Endothelial cell (in vitro differentiated cells): ENCODE measurements around the gene GALNT2. TPM values are rescaled to one million over a fixed set of nuclear protein-coding genes. Genes with fewer than 3 reads are reported as not detected.
A peak's percentile ranks its signal among the peaks of the same experiment; 100 is the strongest.

Source experiments
- DNase-seq: peaks from one replicate; pipeline ENCODE4 v3.0.0; 2021; ENCODE audit warnings: low spot score
- H3K27ac Mint-ChIP-seq: one replicate; pipeline ENCODE4 v1.8.0; 2021; ENCODE audit warnings: mixed read lengths, inconsistent platforms; ENCODE audit not compliant: unreplicated experiment
- H3K27me3 Mint-ChIP-seq: one replicate; pipeline ENCODE4 v1.8.0; 2021; ENCODE audit warnings: mild to moderate bottlenecking, moderate library complexity, mixed read lengths, inconsistent platforms; ENCODE audit not compliant: unreplicated experiment
- H3K36me3 Mint-ChIP-seq: one replicate; pipeline ENCODE4 v1.8.0; 2021; ENCODE audit warnings: mild to moderate bottlenecking, low read depth, mixed read lengths, inconsistent platforms; ENCODE audit not compliant: unreplicated experiment
- H3K4me1 Mint-ChIP-seq: one replicate; pipeline ENCODE4 v1.8.0; 2021; ENCODE audit warnings: mild to moderate bottlenecking, mixed read lengths, inconsistent platforms; ENCODE audit not compliant: unreplicated experiment
- H3K4me3 Mint-ChIP-seq: one replicate; pipeline ENCODE4 v1.8.0; 2021; ENCODE audit warnings: mild to moderate bottlenecking, mixed read lengths, inconsistent platforms; ENCODE audit not compliant: unreplicated experiment
- H3K9me3 Mint-ChIP-seq: one replicate; pipeline ENCODE4 v1.8.0; 2021; ENCODE audit warnings: mixed read lengths, inconsistent platforms; ENCODE audit not compliant: unreplicated experiment
- CTCF ChIP-seq: fragments of 200-600 bp; sonication (generic); IDR thresholded peaks from one replicate; pipeline ENCODE4 v1.5.0; 2021; ENCODE audit warnings: antibody characterized with exemption; ENCODE audit not compliant: unreplicated experiment
- total RNA-seq: library from RNA; stranded (reverse); fragmentation: NEBNext Ultra II Directional; extraction: Animal tissue kit (Norgen Biotek cat#: 25700); gene quantifications from one replicate; pipeline ENCODE4 v1.2.1, GENCODE V29; 2021; ENCODE audit not compliant: unreplicated experiment

GALNT2 gene
- total RNA-seq, 1 donor from 2014 or later, result 74.8 TPM

- no peak for DNase-seq
- Mint-ChIP-seq H3K27me3 (peaks cover 2% of the 10 kb centered on the region), H3K4me3 (no peak overlapping the region), H3K4me1 (peaks cover 16% of the 10 kb centered on the region), H3K27ac (no peak overlapping the region), H3K36me3 (peaks cover 5% of the 10 kb centered on the region), H3K9me3 (no peaks in the 10 kb centered on the region)
- no peak for TF ChIP-seq CTCF
Observed at GRCh38 chr1:230212405-230212936, 145.4 kb downstream of the GALNT2 start.

GRCh38 chr1:230215031-230215430, 148.0 kb downstream of the GALNT2 start:
- Mint-ChIP-seq H3K27me3 (peaks cover 5% of the 10 kb centered on the region), H3K27ac (peak overlapping the region; percentile 85), H3K9me3 (no peaks in the 10 kb centered on the region), H3K36me3 (no peaks in the 10 kb centered on the region), H3K4me1 (peaks cover 10% of the 10 kb centered on the region), H3K4me3 (no peak overlapping the region)
- DNase-seq, result peak; percentile 39
- TF ChIP-seq CTCF, result no peak

- H3K4me3 Mint-ChIP-seq, result no peak overlapping the region
- H3K9me3 Mint-ChIP-seq, result no peaks in the 10 kb centered on the region
- H3K36me3 Mint-ChIP-seq, result no peaks in the 10 kb centered on the region
- H3K27ac Mint-ChIP-seq, result no peak overlapping the region
- peaks cover 5% of the 10 kb centered on the region for H3K27me3 Mint-ChIP-seq
- H3K4me1 Mint-ChIP-seq, result peaks cover 7% of the 10 kb centered on the region
- no peak for TF ChIP-seq CTCF
- no peak for DNase-seq
Observed at GRCh38 chr1:230215529-230215928, 148.5 kb downstream of the GALNT2 start.

- DNase-seq, result no peak
- H3K36me3 Mint-ChIP-seq, result no peaks in the 10 kb centered on the region
- H3K4me1 Mint-ChIP-seq, result peaks cover 13% of the 10 kb centered on the region
- no peak overlapping the region for H3K27ac Mint-ChIP-seq
- no peak for TF ChIP-seq CTCF
- no peak overlapping the region for H3K4me3 Mint-ChIP-seq
- H3K27me3 Mint-ChIP-seq, result peaks cover 3% of the 10 kb centered on the region
- no peaks in the 10 kb centered on the region for H3K9me3 Mint-ChIP-seq
Observed at GRCh38 chr1:230216896-230217295, 149.9 kb downstream of the GALNT2 start.

GRCh38 chr1:230218667-230219066, 151.6 kb downstream of the GALNT2 start:
- Mint-ChIP-seq H3K27me3 (peaks cover 3% of the 10 kb centered on the region), H3K4me1 (peaks cover 13% of the 10 kb centered on the region), H3K9me3 (no peaks in the 10 kb centered on the region), H3K27ac (no peak overlapping the region), H3K36me3 (no peaks in the 10 kb centered on the region), H3K4me3 (no peak overlapping the region)
- no peak for TF ChIP-seq CTCF
- no peak for DNase-seq
